ENCODE measurements around the gene MFF. TPM values are rescaled to one million over a fixed set of nuclear protein-coding genes. Genes with fewer than 3 reads are reported as not detected.
A peak's percentile ranks its signal among the peaks of the same experiment; 100 is the strongest.

MFF gene
- total RNA-seq, 2 donors from 2014 or later, result 109 to 113 TPM

GRCh38 chr2:227404585-227405271 is 79.7 kb downstream of the MFF start:
- H3K4me3 ChIP-seq, result no peak overlapping the region
- H3K4me1 ChIP-seq (ENCODE audit: control insufficient read depth in 1 of 2, low read depth in 2 of 2), result peaks cover 4 to 12% of the 10 kb centered on the region in 2 donors
- no peak for TF ChIP-seq CTCF (IDR thresholded peaks at IDR 0.05)
- H3K27me3 ChIP-seq (replicated peaks; ENCODE audit: insufficient read depth), result no peaks in the 10 kb centered on the region
- DNase-seq (ENCODE audit: low spot score) (no peak), ATAC-seq (ENCODE audit: insufficient number of reproducible peaks, low FRiP score, low read depth) (no peak)
- no peaks in the 10 kb centered on the region for H3K9me3 ChIP-seq
- H3K36me3 ChIP-seq, result no peaks in the 10 kb centered on the region
- H3K27ac ChIP-seq, result no peak overlapping the region

- Histone ChIP-seq H3K36me3 (no peaks in the 10 kb centered on the region), H3K27me3 (replicated peaks; ENCODE audit: insufficient read depth) (no peaks in the 10 kb centered on the region), H3K4me3 (peak overlapping the region; percentile 11), H3K4me1 (ENCODE audit: control insufficient read depth in 1 of 2, low read depth in 2 of 2) (peaks cover 4 to 12% of the 10 kb centered on the region in 2 donors), H3K27ac (peak overlapping the region; percentile 65 to 77), H3K9me3 (no peaks in the 10 kb centered on the region)
- ATAC-seq (ENCODE audit: insufficient number of reproducible peaks, low FRiP score, low read depth) (peak; percentile 75), DNase-seq (ENCODE audit: low spot score) (peak; percentile 14)
- TF ChIP-seq CTCF (IDR thresholded peaks at IDR 0.05), result peak; percentile 50
These were observed 81.4 kb downstream of the MFF start for GRCh38 chr2:227406177-227407031.

Other genes starting within 250 kb of the MFF start
- gene COL4A4, start 161.0 kb upstream of the MFF start, total RNA-seq, result 10 to 100 TPM; 17.2 to 34.0 TPM
- gene COL4A3, start 160.6 kb upstream of the MFF start, total RNA-seq, result 10 to 100 TPM; 29.6 to 36.7 TPM
- not detected for gene TM4SF20, start 54.1 kb downstream of the MFF start, total RNA-seq
- gene SCYGR1, start 62.7 kb downstream of the MFF start, total RNA-seq, result not detected
- 10 to 100 TPM; 85.9 to 89.4 TPM for gene AGFG1, start 146.9 kb downstream of the MFF start, total RNA-seq